Trophoblast cell (in vitro differentiated cells and primary cell): Measurements from ENCODE around the gene TMEM178B.
A peak's percentile ranks its signal among the peaks of the same experiment; 100 is the strongest.
"Not testable (repeated sequence)": the region's sequence is repeated elsewhere in the genome, so short reads cannot be mapped to it uniquely, and the experiment has no call there.

Experiments
- DNase-seq, 2 donors: peaks; one replicate each; pipeline ENCODE4 v3.0.0-alpha.2; 2016
- H2AFZ ChIP-seq: 2 replicates; pipeline ENCODE4 v1.6.1; 2013; ENCODE audit warnings: low read length, moderate library complexity, mild to moderate bottlenecking; ENCODE audit not compliant: insufficient read depth, poor library complexity
- H2AK5ac ChIP-seq: 2 replicates; pipeline ENCODE4 v1.6.1; 2013; ENCODE audit warnings: mild to moderate bottlenecking, low read length
- H2BK120ac ChIP-seq: 2 replicates; pipeline ENCODE4 v1.6.1; 2013; ENCODE audit warnings: low read length, mild to moderate bottlenecking, moderate library complexity; ENCODE audit not compliant: insufficient read depth, poor library complexity
- H2BK12ac ChIP-seq: 2 replicates; pipeline ENCODE4 v1.6.1; 2013; ENCODE audit warnings: mild to moderate bottlenecking, low read length, moderate library complexity
- H2BK5ac ChIP-seq: 2 replicates; pipeline ENCODE4 v1.6.1; 2013; ENCODE audit warnings: low read length, low read depth, moderate library complexity, mild to moderate bottlenecking; ENCODE audit not compliant: poor library complexity
- H3K14ac ChIP-seq: 2 replicates; pipeline ENCODE4 v1.6.1; 2013; ENCODE audit warnings: mild to moderate bottlenecking, low read length
- H3K18ac ChIP-seq: 2 replicates; pipeline ENCODE4 v1.6.1; 2013; ENCODE audit warnings: mild to moderate bottlenecking, low read length
- H3K23ac ChIP-seq: 2 replicates; pipeline ENCODE4 v1.6.1; 2013; ENCODE audit warnings: low read length
- H3K27ac ChIP-seq: 2 replicates; pipeline ENCODE4 v1.5.1; 2013; ENCODE audit warnings: low read depth, mild to moderate bottlenecking, inconsistent platforms, low read length, moderate library complexity
- H3K27me3 ChIP-seq: 2 replicates; pipeline ENCODE4 v1.6.1; 2013; ENCODE audit warnings: inconsistent platforms, mild to moderate bottlenecking, low read length, moderate library complexity; ENCODE audit not compliant: insufficient read depth
- H3K36me3 ChIP-seq, 2 experiments: 1 replicate in 1 of 2; 2 replicates in 1 of 2; pipeline ENCODE4 v1.6.1; 2013; ENCODE audit warnings: low read length in 2 of 2, mild to moderate bottlenecking in 2 of 2, moderate library complexity in 1 of 2; ENCODE audit not compliant: insufficient read depth in 2 of 2, control insufficient read depth in 1 of 2
- H3K4ac ChIP-seq: 2 replicates; pipeline ENCODE4 v1.6.1; 2013; ENCODE audit warnings: low read depth, mild to moderate bottlenecking, low read length, moderate library complexity
- H3K4me1 ChIP-seq, 2 experiments: 1 replicate in 1 of 2; 2 replicates in 1 of 2; pipeline ENCODE4 v1.6.1; 2013; ENCODE audit warnings: low read length in 2 of 2, mild to moderate bottlenecking in 2 of 2, moderate library complexity in 1 of 2; ENCODE audit not compliant: insufficient read depth in 2 of 2, control insufficient read depth in 1 of 2
- H3K4me2 ChIP-seq: 2 replicates; pipeline ENCODE4 v1.6.1; 2013; ENCODE audit warnings: inconsistent platforms, mild to moderate bottlenecking, low read length, moderate library complexity
- H3K4me3 ChIP-seq: 2 replicates; pipeline ENCODE4 v1.5.1; 2013; ENCODE audit warnings: mild to moderate bottlenecking, low read depth, low read length, inconsistent platforms
- H3K79me1 ChIP-seq: one replicate; pipeline ENCODE4 v1.6.1; 2013; ENCODE audit warnings: low read length
- H3K79me2 ChIP-seq: 2 replicates; pipeline ENCODE4 v1.6.1; 2013; ENCODE audit warnings: low read length, mild to moderate bottlenecking; ENCODE audit not compliant: control insufficient read depth, insufficient read depth, poor library complexity
- H3K9ac ChIP-seq: 2 replicates; pipeline ENCODE4 v1.6.1; 2013; ENCODE audit warnings: mild to moderate bottlenecking, low read length
- H3K9me3 ChIP-seq: 2 replicates; pipeline ENCODE4 v1.6.1; 2013; ENCODE audit warnings: low read depth, mild to moderate bottlenecking, control low read depth, inconsistent platforms, low read length; ENCODE audit not compliant: insufficient read depth
- H4K12ac ChIP-seq: 2 replicates; pipeline ENCODE4 v1.6.1; 2013; ENCODE audit warnings: low read depth, mild to moderate bottlenecking, low read length, moderate library complexity
- H4K8ac ChIP-seq: 2 replicates; pipeline ENCODE4 v1.6.1; 2013; ENCODE audit warnings: low read depth, mild to moderate bottlenecking, low read length, moderate library complexity
- H4K91ac ChIP-seq: one replicate; pipeline ENCODE4 v1.6.1; 2013; ENCODE audit warnings: low read depth, mild to moderate bottlenecking, low read length, moderate library complexity
- WGBS: extraction: QIAGEN DNeasy Blood & Tissue Kit; methylation state at CpG from one replicate; pipeline ENCODE4 v1.1.7; 2013; ENCODE audit warnings: missing lambda C conversion rate; ENCODE audit not compliant: insufficient read length, insufficient coverage; ENCODE audit errors: extremely low coverage; 5-methylcytosine and 5-hydroxymethylcytosine counted together

TMEM178B gene

DNA sequence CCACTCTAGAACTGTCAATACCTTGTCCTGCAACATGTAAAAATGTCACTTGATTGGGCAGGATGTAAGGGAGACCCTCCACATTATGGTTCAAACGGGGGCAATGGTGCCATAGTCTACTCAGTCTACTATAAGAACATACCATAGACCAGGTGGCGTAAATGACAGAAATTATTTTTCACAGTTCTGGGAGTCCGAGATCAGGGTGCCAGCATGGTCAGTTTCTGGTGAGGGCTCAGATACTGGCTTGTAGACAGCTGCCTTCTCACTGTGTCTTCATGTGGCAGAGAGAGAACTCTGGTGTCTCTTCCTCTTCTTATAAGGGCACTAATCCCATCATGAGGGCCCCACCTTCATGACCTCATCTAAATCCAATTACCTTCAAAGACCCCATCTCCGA, 18.7 kb upstream of the TMEM178B start:
- no peak overlapping the region for H3K18ac ChIP-seq
- H2AK5ac ChIP-seq, result no peak overlapping the region

DNA sequence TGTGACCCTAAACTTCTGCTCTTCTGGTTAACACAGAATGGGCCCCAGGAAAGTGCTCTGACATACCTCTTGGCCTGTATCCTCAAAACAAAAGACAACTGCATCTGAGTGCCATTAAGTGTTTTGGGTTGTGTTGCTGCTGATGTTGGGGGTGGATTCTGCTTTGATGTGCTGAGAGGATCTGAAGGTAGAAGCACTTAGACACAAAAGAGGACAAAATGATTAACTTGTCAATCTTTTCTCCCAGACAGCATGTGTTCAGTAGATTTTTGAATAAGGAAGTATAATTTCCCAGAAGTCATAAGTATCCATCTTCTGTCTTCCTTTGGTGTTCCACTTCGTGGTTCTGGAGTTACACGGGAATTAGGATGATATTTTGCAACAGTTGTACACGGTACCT, 16.1 kb upstream of the TMEM178B start:
- no peak overlapping the region for H4K12ac ChIP-seq
- no peak overlapping the region for H2AK5ac ChIP-seq
- no peak overlapping the region for H3K4me2 ChIP-seq
- H2BK12ac ChIP-seq, result no peak overlapping the region
- no peaks in the 10 kb centered on the region for H3K4me1 ChIP-seq
- no peak overlapping the region for H2BK120ac ChIP-seq
- no peaks in the 10 kb centered on the region for H3K36me3 ChIP-seq
- no peak overlapping the region for H3K18ac ChIP-seq
- no CpG with 5 or more reads among the region's 3 CpGs for WGBS
- H3K4ac ChIP-seq, result no peak overlapping the region
- H3K4me3 ChIP-seq, result no peak overlapping the region
- no peak overlapping the region for H2BK5ac ChIP-seq
- H3K79me2 ChIP-seq, result no peaks in the 10 kb centered on the region
- DNase-seq, result no peak
- no peak overlapping the region for H2AFZ ChIP-seq
- H3K27me3 ChIP-seq, result no peaks in the 10 kb centered on the region
- no peak overlapping the region for H3K23ac ChIP-seq
- H4K91ac ChIP-seq, result no peak overlapping the region
- no peak overlapping the region for H3K9ac ChIP-seq
- H3K14ac ChIP-seq, result no peak overlapping the region
- H4K8ac ChIP-seq, result no peak overlapping the region
- H3K9me3 ChIP-seq, result no peaks in the 10 kb centered on the region
- no peak overlapping the region for H3K27ac ChIP-seq
- H3K79me1 ChIP-seq, result no peaks in the 10 kb centered on the region

More for the DNA sequence above, 18.7 kb upstream of the TMEM178B start:
- no peak overlapping the region for H3K9ac ChIP-seq
- no peak overlapping the region for H3K27ac ChIP-seq
- no peaks in the 10 kb centered on the region for H3K4me1 ChIP-seq
- H3K9me3 ChIP-seq, result no peaks in the 10 kb centered on the region
- no peaks in the 10 kb centered on the region for H3K79me2 ChIP-seq
- H3K4ac ChIP-seq, result no peak overlapping the region
- H2AFZ ChIP-seq, result no peak overlapping the region
- H2BK120ac ChIP-seq, result no peak overlapping the region
- no peak overlapping the region for H4K12ac ChIP-seq
- no peaks in the 10 kb centered on the region for H3K36me3 ChIP-seq
- WGBS, result no CpG with 5 or more reads among the region's 4 CpGs
- no peak overlapping the region for H3K23ac ChIP-seq
- no peak overlapping the region for H2BK12ac ChIP-seq
- no peaks in the 10 kb centered on the region for H3K27me3 ChIP-seq
- no peak overlapping the region for H3K4me3 ChIP-seq
- H3K79me1 ChIP-seq, result no peaks in the 10 kb centered on the region
- H3K14ac ChIP-seq, result no peak overlapping the region
- H3K4me2 ChIP-seq, result no peak overlapping the region
- DNase-seq, result peak; percentile 67 to 79
- no peak overlapping the region for H4K91ac ChIP-seq
- no peak overlapping the region for H4K8ac ChIP-seq
- H2BK5ac ChIP-seq, result no peak overlapping the region

GRCh38 chr7:141067856-141068255, 6.0 kb upstream of the TMEM178B start:
- not testable (repeated sequence) for H3K23ac ChIP-seq, H3K79me2 ChIP-seq, H3K4me3 ChIP-seq, H3K9ac ChIP-seq, H3K18ac ChIP-seq, H2AK5ac ChIP-seq, H4K91ac ChIP-seq, H2BK120ac ChIP-seq, H3K4ac ChIP-seq, H3K27ac ChIP-seq, DNase-seq, H3K9me3 ChIP-seq, H3K36me3 ChIP-seq, H2BK5ac ChIP-seq, H3K79me1 ChIP-seq, H2AFZ ChIP-seq, H2BK12ac ChIP-seq, H3K4me1 ChIP-seq, H4K8ac ChIP-seq, H3K4me2 ChIP-seq, H3K14ac ChIP-seq, H4K12ac ChIP-seq
- no CpG with 5 or more reads among the region's 16 CpGs for WGBS
- peaks cover 17% of the 10 kb centered on the region for H3K27me3 ChIP-seq

GRCh38 chr7:141071260-141071854, 2.5 kb upstream of the TMEM178B start:
- Histone ChIP-seq H2BK12ac (no peak overlapping the region), H3K9me3 (peaks cover 3% of the 10 kb centered on the region), H3K23ac (no peak overlapping the region), H3K9ac (no peak overlapping the region), H4K8ac (no peak overlapping the region), H3K4me2 (peak overlapping the region; percentile 40), H3K18ac (no peak overlapping the region), H2AFZ (no peak overlapping the region), H3K27me3 (peaks cover 39% of the 10 kb centered on the region), H3K4me1 (peaks cover 15 to 20% of the 10 kb centered on the region in 2 experiments), H3K36me3 (no peaks in the 10 kb centered on the region), H3K79me2 (no peaks in the 10 kb centered on the region), H3K14ac (no peak overlapping the region), H2AK5ac (no peak overlapping the region), H4K12ac (no peak overlapping the region), H3K27ac (no peak overlapping the region), H3K79me1 (no peaks in the 10 kb centered on the region), H3K4ac (no peak overlapping the region), H2BK5ac (no peak overlapping the region), H3K4me3 (no peak overlapping the region), H2BK120ac (no peak overlapping the region), H4K91ac (no peak overlapping the region)
- WGBS, result no CpG with 5 or more reads among the region's 30 CpGs
- no peak for DNase-seq
